ENCODE data around the gene ANO6.

- TF ChIP-seq CTCF (conservative IDR thresholded peaks at IDR 0.05) (no peak), EZH2 (IDR thresholded peaks at IDR 0.05; ENCODE audit: low read depth) (no peak)
Measured at GRCh38 chr12:45473636-45474035, 257.7 kb downstream of the ANO6 start.
